CD4-positive, alpha-beta T cell treated with Interleukin-1 beta for 1 hour (primary cell): ENCODE results near the gene GAD1.

ENCODE experiments used
- DNase-seq, 2 donors: peaks; one replicate each; pipeline ENCODE4 v3.0.0-alpha.2; 2020 to 2022

The GAD1 gene

DNA sequence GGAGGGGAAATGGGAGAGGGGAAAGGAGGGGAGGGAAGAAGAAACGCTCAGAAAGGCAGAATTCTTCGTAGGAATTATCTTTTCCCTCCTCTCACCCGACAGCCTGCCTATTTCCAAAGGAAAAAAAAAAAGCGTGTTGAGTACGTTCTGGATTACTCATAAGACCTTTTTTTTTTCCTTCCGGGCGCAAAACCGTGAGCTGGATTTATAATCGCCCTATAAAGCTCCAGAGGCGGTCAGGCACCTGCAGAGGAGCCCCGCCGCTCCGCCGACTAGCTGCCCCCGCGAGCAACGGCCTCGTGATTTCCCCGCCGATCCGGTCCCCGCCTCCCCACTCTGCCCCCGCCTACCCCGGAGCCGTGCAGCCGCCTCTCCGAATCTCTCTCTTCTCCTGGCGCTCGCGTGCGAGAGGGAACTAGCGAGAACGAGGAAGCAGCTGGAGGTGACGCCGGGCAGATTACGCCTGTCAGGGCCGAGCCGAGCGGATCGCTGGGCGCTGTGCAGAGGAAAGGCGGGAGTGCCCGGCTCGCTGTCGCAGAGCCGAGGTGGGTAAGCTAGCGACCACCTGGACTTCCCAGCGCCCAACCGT is at the start of gene GAD1:
Gene GAD1 (plus strand): TSS at position 384 of the 589 bp plus-strand sequence. CDS start 1,705 bp downstream, outside the sequence.
- DNase-seq = peak; percentile 49 to 52

GRCh38 chr2:170770008-170770605 is 46.6 kb upstream of the GAD1 start, which contains the start of gene ERICH2:
TSS of gene ERICH2 (plus strand) at chr2:170770378. CDS start at chr2:170770682, 304 bp downstream.
- peak; percentile 38 for DNase-seq

GRCh38 chr2:170770606-170771420 is 45.9 kb upstream of the GAD1 start:
- DNase-seq = peak; percentile 75 to 81

GRCh38 chr2:170771421-170771937 is 45.2 kb upstream of the GAD1 start:
- DNase-seq = no peak

GRCh38 chr2:170772295-170772694 is 44.4 kb upstream of the GAD1 start:
- no peak for DNase-seq

DNA sequence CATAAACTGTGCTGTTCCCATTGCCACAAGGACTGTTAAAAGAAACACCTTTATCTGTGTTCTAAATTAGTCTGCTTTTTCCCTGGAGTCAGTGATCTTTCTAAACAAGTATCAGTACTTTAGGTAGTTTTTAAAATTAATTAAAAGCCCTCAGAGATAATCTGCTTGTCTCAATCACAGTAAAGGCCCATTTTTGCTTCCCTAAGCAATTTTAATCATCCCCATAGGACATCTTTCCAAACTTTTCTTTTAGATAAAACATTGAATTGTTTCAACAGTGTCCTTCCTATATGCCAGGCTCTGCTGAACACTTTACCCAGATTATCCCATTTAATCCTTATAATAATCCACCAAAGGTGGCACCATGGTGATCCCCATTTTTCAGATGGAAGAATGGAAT is 42.6 kb upstream of the GAD1 start:
- DNase-seq = no peak

- no peak for DNase-seq
Observed at GRCh38 chr2:170778900-170779299, 37.8 kb upstream of the GAD1 start.

DNA sequence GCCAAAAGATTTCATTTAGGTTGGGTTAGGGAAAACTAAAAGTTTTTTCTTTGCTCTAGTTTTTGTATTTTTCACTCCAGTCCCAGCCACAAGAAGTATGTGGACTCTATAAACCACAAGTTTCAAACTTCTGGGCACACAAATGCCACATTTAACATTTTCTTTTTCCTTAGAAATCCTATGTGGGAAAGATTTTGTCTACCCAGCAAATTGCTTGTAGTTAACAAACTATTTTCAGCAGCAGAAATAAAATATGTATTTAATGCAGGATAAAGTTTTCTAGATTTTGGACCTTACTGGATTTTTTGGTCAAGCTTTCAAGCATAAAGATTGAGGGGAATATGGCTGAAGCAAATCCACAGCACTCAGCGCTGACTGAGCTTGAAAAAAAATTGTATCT is 37.4 kb upstream of the GAD1 start:
- DNase-seq = no peak

- no peak for DNase-seq
Observed at GRCh38 chr2:170782673-170783072, 34.0 kb upstream of the GAD1 start.

- DNase-seq = no peak
Observed at GRCh38 chr2:170783549-170783948, 33.1 kb upstream of the GAD1 start.

DNA sequence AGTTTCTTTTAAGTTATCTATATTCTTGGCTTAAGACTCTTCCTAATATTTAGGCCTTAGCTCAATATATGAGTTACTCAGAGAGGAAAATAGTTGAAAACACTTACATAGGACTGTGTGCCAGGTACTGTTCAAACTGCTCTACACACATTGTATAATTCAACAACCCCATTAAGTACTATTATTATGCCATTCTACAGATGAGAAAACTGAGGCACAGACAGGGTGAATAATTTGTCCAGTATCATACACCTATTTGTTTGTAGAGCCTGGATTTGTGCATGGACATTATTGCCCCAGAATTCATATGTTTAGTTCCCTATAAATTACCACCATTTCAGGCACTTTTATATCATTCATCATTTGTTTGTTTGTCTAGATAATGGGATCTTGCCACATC is 17.7 kb upstream of the GAD1 start:
- DNase-seq = no peak

GRCh38 chr2:170806548-170806947 is 10.1 kb upstream of the GAD1 start:
- no peak for DNase-seq

DNA sequence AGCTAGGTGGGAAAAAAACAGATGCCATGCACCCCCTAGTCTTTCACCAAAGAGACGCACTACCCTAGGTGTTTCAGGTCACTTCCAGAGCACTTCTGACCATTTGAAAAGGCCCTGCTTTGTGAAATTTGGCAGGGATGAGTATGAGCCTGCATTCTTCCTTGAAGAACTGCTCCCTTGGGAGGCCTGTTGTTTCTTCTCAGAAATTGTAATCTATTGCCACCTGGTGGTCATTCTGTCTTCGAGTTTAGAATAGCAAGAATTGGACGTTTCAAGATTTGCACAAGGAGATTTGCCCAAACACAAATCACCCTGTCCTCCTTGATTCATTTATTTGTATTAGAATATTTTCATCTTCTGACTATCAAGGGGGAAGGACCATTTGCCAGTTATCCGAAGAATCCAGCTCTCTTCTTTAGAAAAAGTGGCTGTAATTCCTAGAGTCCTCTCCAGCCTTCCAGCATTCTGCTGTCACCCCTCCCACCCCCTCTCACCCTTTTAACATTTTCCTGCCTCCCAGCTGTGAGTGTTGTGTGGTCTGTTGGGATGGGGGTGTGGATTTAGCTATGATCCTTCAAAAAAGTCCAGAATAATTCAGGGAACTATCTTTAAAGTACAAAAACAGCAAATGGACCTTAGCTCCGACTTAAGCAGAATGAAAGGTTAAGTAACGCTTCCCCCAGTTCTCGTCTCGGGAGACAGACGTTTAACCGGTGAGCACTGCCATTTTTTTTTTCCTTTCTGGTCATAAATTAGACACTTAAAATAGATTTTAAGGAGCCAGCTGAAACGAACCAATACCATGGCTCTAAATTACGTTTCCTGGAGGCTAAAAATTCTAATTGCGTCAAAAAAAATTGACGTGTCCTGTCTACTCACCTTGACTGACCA is 3.7 kb upstream of the GAD1 start:
- DNase-seq = peak in 1 of 2 donors; percentile 62

DNA sequence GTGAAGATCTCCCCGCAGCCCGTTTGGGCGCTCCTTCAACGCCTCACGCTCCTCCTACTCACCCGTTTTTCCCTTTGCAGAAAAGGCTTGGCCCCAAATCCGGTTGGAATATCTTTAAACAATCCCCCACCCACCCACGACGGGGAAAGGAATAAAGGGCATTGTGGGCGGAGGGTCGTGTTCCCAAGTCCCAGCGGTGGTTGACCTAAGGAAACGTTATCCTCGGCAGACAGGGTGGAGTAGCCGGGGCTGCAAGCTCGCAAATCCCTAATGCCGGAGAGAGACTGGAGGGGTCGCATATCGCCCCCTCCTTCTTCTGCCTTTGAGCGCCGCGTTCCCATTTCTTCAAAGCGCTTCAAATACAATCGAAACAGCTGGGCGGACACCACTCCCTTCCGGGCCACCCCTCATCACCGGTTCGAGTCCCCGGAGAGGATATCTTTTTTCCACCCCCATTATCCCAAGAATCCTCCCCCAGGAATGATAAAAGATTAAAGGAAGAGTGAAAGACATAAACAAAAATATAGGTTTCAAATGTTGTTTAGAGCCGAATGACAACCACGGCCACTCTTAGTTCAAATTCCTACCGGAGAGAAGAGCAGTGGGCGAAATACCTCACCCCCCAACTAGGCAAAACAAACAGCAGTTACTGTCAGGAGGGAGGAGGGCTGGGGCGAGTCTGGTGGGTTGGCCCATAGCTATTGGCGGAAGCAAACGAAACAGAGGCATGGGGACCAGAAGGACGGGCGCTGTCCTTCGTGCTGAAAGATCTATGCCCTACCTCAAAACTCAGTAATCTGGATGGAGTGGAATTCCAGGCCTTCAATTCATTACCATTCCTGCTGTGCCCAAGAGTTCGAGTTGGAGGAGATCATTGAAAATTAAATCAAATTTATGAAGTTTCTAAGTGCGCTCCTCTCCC is 2.8 kb upstream of the GAD1 start:
- DNase-seq = no peak

- no peak for DNase-seq
Observed at GRCh38 chr2:170814533-170815230, 2.0 kb upstream of the GAD1 start.

DNA sequence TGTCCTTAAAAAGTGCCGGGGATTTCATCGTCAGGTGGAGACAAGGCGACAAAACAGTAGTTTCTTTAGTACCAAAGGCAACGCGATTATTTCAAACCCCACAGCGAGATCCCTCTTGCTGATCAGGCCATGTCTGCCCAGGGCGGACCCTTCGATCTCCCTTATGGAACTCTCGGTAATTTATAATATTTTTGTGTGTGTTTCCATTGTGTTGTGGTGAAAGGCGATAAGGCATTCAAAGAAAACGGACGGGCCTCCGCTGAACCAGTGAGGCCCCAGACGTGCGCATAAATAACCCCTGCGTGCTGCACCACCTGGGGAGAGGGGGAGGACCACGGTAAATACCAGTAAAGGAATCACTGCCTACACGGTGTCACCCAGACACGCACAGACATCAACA is 1.4 kb upstream of the GAD1 start:
- no peak for DNase-seq

DNA sequence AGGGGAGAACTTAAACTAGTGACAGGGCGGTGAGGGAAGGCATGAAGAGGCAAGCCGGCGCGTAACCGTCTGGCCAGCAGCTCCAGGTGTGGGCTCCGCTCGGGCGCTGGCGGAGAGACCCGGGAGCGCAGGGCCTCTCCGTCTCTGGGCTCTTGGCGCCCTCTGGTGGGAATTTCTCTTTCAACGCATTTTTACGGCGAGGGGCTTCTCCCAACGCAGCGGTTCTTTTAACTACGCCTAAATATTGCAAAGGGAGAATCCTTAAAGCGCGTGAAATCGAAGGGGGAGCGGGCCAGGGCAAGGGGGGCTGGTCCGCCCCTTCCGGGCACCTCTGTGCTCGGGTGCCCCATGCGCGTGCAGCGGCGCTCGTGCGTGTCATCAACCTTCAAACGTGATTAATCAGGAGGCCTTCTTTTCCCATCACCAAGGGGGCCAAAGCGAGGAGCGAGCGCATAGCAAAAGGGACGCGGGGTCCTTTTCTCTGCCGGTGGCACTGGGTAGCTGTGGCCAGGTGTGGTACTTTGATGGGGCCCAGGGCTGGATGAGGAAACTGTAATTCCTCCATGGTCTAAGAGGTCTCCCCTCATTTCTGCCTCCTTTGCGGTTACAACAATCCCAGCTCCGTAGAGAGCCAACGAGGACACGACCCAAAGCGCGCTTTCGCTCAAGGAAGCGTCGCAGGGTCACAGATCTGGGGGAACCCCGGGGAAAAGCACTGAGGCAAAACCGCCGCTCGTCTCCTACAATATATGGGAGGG is 762 bp upstream of the GAD1 start:
- DNase-seq = peak; percentile 50 to 68

DNA sequence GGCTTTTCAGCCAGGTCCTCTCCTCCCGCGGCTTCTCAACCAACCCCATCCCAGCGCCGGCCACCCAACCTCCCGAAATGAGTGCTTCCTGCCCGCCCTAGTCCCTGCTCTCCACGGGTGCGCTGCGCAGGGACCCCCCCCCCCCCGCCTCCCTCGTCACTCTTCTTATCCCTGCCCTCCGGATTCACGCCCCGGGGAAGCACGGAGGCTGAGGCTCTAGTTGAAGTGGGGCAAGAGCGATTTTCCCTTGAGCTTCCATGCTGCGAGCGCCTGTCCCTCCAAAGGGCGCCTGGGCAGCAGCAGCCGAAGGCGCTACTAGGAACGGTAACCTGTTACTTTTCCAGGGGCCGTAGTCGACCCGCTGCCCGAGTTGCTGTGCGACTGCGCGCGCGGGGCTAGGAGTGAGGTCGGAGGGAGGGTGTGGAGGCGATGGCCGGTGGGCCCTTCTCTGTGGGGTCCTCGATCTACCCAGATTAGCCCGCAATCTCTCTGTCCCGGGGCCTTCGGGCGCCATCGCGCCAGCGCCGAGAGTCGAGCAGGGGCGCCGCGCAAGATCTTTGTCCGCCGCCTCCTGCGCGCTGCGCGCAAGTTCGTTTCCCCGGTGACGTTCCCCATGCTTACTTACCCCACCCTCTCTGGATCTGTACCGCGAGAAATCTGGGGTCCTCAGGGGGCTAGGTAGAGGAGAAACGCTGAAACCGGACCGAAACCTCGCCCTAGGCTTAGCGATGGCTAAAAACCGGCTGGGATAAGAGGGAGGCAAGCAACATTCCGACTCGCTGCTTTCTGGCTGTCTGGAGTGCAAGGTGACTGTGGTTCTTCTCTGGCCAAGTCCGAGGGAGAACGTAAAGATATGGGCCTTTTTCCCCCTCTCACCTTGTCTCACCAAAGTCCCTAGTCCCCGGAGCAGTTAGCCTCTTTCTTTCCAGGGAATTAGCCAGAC is 677 bp downstream of the GAD1 start:
- DNase-seq = no peak
